Activated T-cell treated with anti-CD3 and anti-CD28 coated beads for 4 hours (primary cell): ENCODE results near the gene C6orf47.
"Not testable (repeated sequence)": the region's sequence is repeated elsewhere in the genome, so short reads cannot be mapped to it uniquely, and the experiment has no call there.

Source experiments
- DNase-seq: peaks from one replicate; pipeline ENCODE4 v3.0.0-alpha.2; 2020

The C6orf47 gene, protein sequence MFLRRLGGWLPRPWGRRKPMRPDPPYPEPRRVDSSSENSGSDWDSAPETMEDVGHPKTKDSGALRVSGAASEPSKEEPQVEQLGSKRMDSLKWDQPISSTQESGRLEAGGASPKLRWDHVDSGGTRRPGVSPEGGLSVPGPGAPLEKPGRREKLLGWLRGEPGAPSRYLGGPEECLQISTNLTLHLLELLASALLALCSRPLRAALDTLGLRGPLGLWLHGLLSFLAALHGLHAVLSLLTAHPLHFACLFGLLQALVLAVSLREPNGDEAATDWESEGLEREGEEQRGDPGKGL

DNA sequence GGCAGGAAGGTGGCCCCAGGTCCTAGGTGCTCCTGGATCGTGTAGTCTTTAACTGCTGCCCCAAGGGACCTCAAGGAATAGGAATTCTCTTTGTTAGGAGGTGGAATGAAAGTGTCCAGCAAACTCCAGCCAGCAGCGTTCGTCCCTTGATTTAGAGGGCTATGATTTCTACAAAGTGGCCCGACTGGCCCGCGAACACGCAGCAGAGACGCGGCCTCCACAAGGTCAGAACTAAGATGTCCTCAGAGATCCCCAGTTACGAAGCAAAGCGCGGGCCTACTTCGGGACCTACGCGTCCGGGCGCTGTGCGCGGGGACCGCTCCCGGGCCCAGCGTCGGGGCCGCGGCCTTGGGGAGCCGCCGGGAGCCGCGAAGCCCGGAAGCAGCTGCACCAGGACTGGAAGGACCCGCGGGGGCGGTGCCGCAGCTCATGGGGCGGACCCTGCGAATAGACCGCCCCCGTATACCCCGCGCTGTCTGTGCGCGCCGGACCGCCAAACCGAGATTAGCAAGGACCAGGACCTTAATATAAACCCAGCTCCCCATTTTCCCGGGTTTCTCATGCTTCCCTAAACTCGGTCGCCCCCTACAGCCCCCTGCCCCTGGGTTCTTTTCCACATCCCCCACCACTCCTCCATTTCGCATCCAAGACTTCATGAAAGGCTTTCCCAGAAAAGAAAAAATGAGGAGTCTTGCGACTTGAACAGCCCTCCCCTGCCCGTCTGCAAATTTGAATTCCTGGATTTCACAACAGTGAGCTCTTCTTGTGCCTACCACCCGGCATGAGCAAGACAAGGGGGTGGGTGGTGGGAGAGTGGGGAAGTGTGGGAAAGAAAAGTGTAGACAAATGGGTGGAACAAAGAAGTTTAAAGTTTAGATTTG is at the start of gene C6orf47:
C6orf47 (minus strand) TSS at position 398 of the 881 bp plus-strand sequence. CDS start 831 bp downstream, outside the sequence.
- DNase-seq: peak; percentile 70

GRCh38 chr6:31709157-31709556 is 48.6 kb upstream of the C6orf47 start:
- not testable (repeated sequence) for DNase-seq

GRCh38 chr6:31708224-31708623 is 47.6 kb upstream of the C6orf47 start:
- no peak for DNase-seq

GRCh38 chr6:31707701-31708100 is 47.1 kb upstream of the C6orf47 start:
- DNase-seq: no peak

- no peak for DNase-seq
Measured at GRCh38 chr6:31706599-31706998, 46.0 kb upstream of the C6orf47 start, which contains the start of gene LY6G6F. LY6G6F (plus strand) TSS chr6:31706866; CDS start chr6:31706907, 41 bp downstream.

GRCh38 chr6:31705931-31706330 is 45.4 kb upstream of the C6orf47 start:
- no peak for DNase-seq

- peak; percentile 95 for DNase-seq
Measured at GRCh38 chr6:31702819-31703716, 42.5 kb upstream of the C6orf47 start, which contains the start of gene ABHD16A. ABHD16A (minus strand) TSS chr6:31703324; CDS start chr6:31703281, 43 bp downstream.

GRCh38 chr6:31702405-31702818 is 41.8 kb upstream of the C6orf47 start:
- peak; percentile 7 for DNase-seq

DNA sequence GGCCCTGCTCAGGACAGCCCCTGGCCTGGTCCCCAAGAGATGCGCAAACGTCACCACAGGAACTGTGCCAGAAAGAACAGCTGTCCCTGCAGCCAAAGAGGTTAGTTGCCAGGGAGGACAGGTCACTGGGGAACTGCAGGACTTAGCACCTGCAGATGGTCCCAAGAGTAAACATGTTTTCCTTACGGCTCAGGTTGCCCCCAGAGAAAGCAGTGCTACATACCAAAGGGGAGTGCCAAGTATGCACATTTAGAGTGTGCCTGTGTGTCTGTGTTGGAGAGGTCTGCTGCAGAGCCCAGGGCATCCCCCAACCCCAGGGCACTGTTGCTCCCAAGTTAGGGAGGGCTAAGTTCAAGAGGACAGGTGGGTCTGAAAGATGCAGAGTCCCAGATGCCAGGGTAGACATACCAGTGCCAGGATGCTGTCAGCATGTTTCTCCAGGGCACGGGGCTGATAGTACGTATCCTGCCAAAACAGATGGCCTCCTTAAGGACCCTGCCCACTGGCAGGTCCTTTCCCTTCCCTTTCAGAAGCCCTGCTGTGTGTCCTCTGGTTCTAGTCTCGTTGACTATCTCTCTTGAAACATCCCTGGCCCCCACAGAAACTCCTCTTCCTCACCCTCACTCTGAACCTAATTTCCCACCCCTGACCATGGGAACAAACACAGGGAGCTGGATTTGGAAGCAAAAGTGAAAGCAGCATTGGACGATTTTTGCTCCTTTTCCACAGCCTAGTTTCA is 41.3 kb upstream of the C6orf47 start:
- no peak for DNase-seq

- DNase-seq: no peak
Measured at GRCh38 chr6:31700740-31701401, 40.3 kb upstream of the C6orf47 start.

- DNase-seq: no peak
Measured at GRCh38 chr6:31697555-31697954, 37.0 kb upstream of the C6orf47 start.

GRCh38 chr6:31693535-31693934 is 33.0 kb upstream of the C6orf47 start:
- DNase-seq: no peak

DNA sequence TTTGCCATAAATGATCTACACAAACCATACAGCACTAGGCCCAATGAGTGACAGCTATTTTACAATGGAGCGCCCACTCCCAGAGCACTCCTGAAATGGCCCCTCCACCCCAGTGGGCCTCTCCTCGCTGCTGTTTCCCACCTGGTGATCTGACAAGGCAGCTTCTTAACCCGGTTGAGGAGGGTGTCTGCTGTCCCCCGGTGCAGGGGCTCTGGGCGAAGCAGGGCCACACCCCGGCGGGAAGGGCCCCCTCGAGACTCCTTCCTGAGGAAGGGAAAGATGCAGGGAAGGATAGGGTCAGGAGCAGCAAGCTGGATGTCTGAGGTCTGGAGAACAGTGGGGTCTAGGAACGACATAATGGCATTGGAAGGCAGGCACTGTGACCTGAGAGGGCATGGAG is 32.3 kb upstream of the C6orf47 start:
- DNase-seq: no peak

DNA sequence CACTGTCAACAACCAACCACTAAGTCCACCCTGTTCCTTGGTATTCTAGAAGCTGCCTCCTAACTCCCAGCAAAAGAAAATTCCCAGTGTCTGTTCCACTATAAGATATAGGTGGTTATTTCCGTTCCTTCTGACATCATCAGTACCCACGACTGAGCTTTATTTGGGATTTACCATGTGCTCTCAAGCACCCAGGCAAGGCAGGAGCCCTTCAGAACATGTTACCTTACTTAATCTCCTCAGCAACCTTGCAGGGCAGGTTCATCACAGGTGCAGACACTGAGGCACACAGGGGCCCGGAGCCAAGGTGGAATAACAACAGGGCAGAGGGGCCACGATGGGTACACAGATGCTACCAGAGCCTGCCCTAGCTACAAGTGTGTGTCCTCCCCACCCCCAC is 31.8 kb upstream of the C6orf47 start:
- DNase-seq: no peak

DNA sequence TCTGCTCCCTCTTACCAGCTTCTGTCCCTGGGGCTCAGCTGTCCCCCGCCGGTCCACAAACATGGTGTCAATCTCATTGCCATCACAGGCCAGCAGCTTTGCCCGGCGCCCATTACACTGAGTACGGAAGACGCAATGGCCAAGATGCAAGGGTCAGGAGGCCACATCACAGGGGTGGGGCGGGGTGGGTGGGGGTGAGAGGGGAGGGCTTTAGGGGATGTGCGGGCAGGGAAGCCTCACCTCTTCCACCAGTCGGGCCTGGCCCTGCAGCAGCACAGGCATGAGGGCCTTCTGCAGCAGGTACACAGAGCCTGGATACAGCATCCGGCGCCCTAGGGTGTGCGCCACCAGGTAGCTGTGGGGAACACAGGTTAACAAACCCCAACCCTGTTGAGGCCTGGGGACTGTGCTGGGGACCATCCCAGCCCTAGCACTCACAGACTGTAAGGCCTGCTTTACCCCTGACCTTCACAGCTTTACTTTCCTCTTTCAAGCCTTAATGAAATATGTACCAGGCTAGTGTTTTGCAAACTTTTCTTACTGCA is 31.1 kb upstream of the C6orf47 start:
- no peak for DNase-seq

DNA sequence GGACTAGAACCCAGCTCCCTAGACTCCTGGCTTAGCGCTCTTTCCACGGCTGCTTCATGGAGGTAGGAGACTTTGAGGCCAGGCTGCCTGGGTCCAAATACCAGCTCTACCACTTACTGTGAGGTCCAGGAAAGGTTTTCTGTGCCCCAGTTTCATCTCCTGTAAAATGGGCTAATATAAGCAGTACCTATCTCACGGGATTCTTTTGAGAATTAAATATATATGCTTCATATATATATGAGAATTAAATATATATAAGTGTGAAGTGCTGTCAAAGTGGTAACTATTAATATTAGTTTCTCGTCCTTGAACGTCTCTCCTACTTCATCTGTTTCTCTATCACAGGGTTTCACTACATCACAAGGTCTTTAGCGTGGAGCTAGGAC is 30.5 kb upstream of the C6orf47 start:
- DNase-seq: no peak

DNA sequence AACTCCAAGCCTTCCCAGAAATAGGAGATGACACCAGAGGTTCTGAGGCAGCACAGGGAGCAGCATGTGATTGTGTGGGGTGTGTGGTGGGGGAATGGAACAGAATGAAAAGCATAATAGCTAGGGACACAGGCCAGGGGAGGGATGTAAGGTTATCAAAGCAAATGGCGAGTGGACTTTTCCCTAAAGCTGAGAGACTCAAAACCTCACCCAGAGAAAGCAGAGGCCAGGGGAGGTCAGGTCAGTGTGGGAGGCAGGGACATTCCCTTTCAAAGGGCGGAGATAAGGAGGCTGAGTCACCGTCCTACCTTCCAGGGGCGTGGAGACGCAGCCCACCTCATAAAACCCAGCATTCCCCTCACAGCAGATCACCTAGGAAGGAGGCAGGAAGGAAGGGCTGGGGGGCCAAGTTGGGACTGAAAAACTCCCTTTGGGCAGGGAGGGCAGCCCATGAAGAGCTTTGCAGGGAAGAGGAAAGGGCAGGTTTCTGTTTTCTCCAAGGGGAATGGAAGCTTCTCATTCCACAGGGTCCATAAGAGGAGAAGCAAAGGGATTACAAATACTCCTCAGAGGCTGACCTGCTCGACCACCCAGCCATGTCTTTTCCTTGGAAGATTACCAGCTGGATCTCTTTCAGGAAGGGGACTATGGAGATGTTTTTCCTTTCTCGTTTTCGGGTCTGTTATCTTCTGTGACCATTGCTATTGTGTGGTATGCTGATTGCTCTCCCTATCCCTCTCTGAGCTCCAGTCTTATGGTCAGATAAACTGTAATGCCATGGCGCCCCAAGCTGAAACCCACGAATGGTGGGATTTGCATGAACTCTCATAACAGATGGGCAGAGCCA is 29.9 kb upstream of the C6orf47 start:
- DNase-seq: no peak

DNA sequence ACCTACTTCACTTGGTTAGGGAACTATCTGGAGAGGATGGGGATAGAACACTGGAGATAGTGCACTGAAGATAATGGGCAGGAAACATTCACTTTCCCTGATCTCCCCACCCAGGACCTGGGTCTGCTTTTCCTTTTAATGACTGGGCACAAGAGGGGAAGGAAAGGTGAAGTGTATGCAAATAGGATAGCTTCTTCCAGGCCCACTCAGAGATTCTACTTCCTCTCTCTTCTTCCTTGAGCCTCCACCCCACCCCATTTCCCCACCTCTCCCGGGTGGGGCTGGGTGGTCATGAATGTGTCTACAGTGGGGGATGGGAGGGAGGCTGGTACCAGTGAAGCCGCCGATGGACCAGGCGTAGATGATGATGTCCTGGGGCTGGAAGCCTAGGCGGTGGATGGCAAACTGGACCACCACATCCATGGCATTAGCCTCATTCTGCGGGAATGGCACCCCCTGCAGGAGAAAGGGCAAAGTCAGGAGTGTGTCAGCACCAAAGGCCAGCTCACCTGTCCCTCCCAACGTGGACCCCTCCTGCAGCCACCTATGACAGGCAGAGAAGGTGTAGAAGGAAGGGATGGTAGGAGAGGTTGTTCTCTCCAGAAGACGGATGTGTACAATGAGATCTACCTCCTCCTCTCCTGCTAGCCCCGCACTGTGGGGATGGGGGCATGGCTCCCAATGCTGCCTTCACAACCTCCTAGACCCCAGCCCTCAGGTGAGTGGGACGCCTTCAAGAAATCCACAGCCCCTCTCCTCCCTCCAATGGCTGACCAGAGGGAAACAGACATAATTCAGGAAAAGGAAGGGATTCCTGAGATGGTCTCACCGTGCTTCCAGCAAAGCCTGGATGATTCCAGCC is 28.9 kb upstream of the C6orf47 start:
- no peak for DNase-seq
